CD8-positive, alpha-beta memory T cell (primary cell): ENCODE measurements around the gene YTHDC2. TPM values are rescaled to one million over a fixed set of nuclear protein-coding genes. Genes with fewer than 3 reads are reported as not detected.

Experiments
- CTCF ChIA-PET: fragments of 350-600 bp; sonication (Branson Sonifier 250); formaldehyde crosslinking; loops from one replicate; lab custom pipeline; 2021; ENCODE audit warnings: antibody characterized with exemption; lab: Charles Lee
- POLR2A ChIA-PET: fragments of 350-600 bp; sonication (Branson Sonifier 250); formaldehyde crosslinking; loops from one replicate; lab custom pipeline; 2021; ENCODE audit warnings: antibody characterized with exemption; lab: Charles Lee
- DNase-seq, 5 donors: peaks; one replicate each; pipeline versions ENCODE4 v3.0.0 to v3.0.0-alpha.2; 2020 to 2022; ENCODE audit warnings: mixed read lengths in 1 of 5
- H3K27ac ChIP-seq: one replicate; pipeline ENCODE4 v1.7.0; 2013; ENCODE audit warnings: low read depth, mild to moderate bottlenecking, low read length, moderate library complexity
- H3K27me3 ChIP-seq: 2 replicates; pipeline ENCODE4 v1.7.0; 2013; ENCODE audit warnings: low read length, mild to moderate bottlenecking; ENCODE audit not compliant: insufficient read depth, poor library complexity, severe bottlenecking
- H3K36me3 ChIP-seq: 2 replicates; pipeline ENCODE4 v1.7.0; 2013; ENCODE audit warnings: mild to moderate bottlenecking, low read length, moderate library complexity; ENCODE audit not compliant: insufficient read depth
- H3K4me1 ChIP-seq: 2 replicates; pipeline ENCODE4 v1.7.0; 2013; ENCODE audit warnings: mild to moderate bottlenecking, low read length, moderate library complexity; ENCODE audit not compliant: insufficient read depth
- H3K4me3 ChIP-seq: 2 replicates; pipeline ENCODE4 v1.7.0; 2013; ENCODE audit warnings: mild to moderate bottlenecking, low read length
- H3K9me3 ChIP-seq: 2 replicates; pipeline ENCODE4 v1.7.0; 2013; ENCODE audit warnings: mild to moderate bottlenecking, low read length
- H3K27ac Mint-ChIP-seq, 8 donors: one replicate each; pipeline ENCODE4 v1.8.0; 2020 to 2021; ENCODE audit warnings: mixed read lengths in 8 of 8, mild to moderate bottlenecking in 6 of 8, inconsistent platforms in 3 of 8, moderate library complexity in 3 of 8
- H3K27me3 Mint-ChIP-seq, 2 donors: one replicate each; pipeline ENCODE4 v1.8.0; 2020 to 2021; ENCODE audit warnings: mixed read lengths in 2 of 2, mild to moderate bottlenecking in 1 of 2, moderate library complexity in 1 of 2
- H3K36me3 Mint-ChIP-seq, 3 donors: one replicate each; pipeline ENCODE4 v1.8.0; 2020 to 2021; ENCODE audit warnings: mixed read lengths in 3 of 3, inconsistent platforms in 1 of 3, mild to moderate bottlenecking in 1 of 3
- H3K4me1 Mint-ChIP-seq, 3 donors: one replicate each; pipeline ENCODE4 v1.8.0; 2020 to 2021; ENCODE audit warnings: mixed read lengths in 3 of 3, inconsistent platforms in 1 of 3, mild to moderate bottlenecking in 1 of 3
- H3K4me3 Mint-ChIP-seq, 7 donors: one replicate each; pipeline ENCODE4 v1.8.0; 2020 to 2021; ENCODE audit warnings: mixed read lengths in 7 of 7, mild to moderate bottlenecking in 6 of 7, moderate library complexity in 4 of 7, inconsistent platforms in 2 of 7
- H3K9me3 Mint-ChIP-seq, 5 donors: one replicate each; pipeline ENCODE4 v1.8.0; 2020 to 2022; ENCODE audit warnings: mixed read lengths in 5 of 5, mild to moderate bottlenecking in 3 of 5, moderate library complexity in 2 of 5, inconsistent platforms in 1 of 5
- polyA plus RNA-seq: library from polyadenylated mRNA; unstranded; fragments of 300-500 nt; fragmentation: Illumina TruSeq; gene quantifications from one replicate; pipeline ENCODE4 v1.2.3, GENCODE V29; 2021
- total RNA-seq, 2 experiments: library from RNA; stranded (reverse); gene quantifications; one replicate each; pipeline ENCODE4 v1.2.3, GENCODE V29; 2021

YTHDC2 gene
- total and polyA plus RNA-seq, 3 experiments from 2014 or later: 12.6 to 28.3 (median 24.4) TPM

GRCh38 chr5:113546703-113547183, 33.2 kb downstream of the YTHDC2 start:
- Mint-ChIP-seq H3K4me3 (no peak overlapping the region), H3K4me1 (peaks cover 14 to 26% (median 17%) of the 10 kb centered on the region in 3 donors), H3K9me3 (no peaks in the 10 kb centered on the region), H3K27ac (no peak overlapping the region), H3K27me3 (no peaks in the 10 kb centered on the region), H3K36me3 (peaks cover 26 to 70% (median 38%) of the 10 kb centered on the region in 3 donors)
- Histone ChIP-seq H3K4me1 (no peaks in the 10 kb centered on the region), H3K9me3 (no peaks in the 10 kb centered on the region), H3K27ac (no peak overlapping the region), H3K27me3 (no peaks in the 10 kb centered on the region), H3K36me3 (peaks cover 9% of the 10 kb centered on the region), H3K4me3 (no peak overlapping the region)
- no peak for DNase-seq
- POLR2A ChIA-PET: no interaction called here
- CTCF ChIA-PET: no interaction called here

GRCh38 chr5:113548396-113548795, 34.9 kb downstream of the YTHDC2 start:
- Histone ChIP-seq H3K27ac (no peak overlapping the region), H3K4me3 (no peak overlapping the region), H3K4me1 (no peaks in the 10 kb centered on the region), H3K36me3 (peaks cover 13% of the 10 kb centered on the region), H3K9me3 (no peaks in the 10 kb centered on the region), H3K27me3 (no peaks in the 10 kb centered on the region)
- Mint-ChIP-seq H3K4me3 (no peak overlapping the region), H3K36me3 (peaks cover 26 to 72% (median 36%) of the 10 kb centered on the region in 3 donors), H3K9me3 (no peaks in the 10 kb centered on the region), H3K27ac (peak overlapping the region in 2 of 8 donors; percentile 20 to 26), H3K27me3 (no peaks in the 10 kb centered on the region), H3K4me1 (peaks cover 14 to 26% (median 17%) of the 10 kb centered on the region in 3 donors)
- ChIA-PET POLR2A (no interaction called here), CTCF (no interaction called here)
- DNase-seq: no peak

- no peaks in the 10 kb centered on the region for H3K9me3 ChIP-seq
- Mint-ChIP-seq H3K4me3 (no peak overlapping the region), H3K27ac (no peak overlapping the region), H3K4me1 (peaks cover 3 to 4% (median 3%) of the 10 kb centered on the region in 3 donors), H3K27me3 (no peaks in the 10 kb centered on the region), H3K9me3 (no peaks in the 10 kb centered on the region), H3K36me3 (peaks cover 24 to 65% (median 26%) of the 10 kb centered on the region in 3 donors)
- no peak overlapping the region for H3K4me3 ChIP-seq
- POLR2A ChIA-PET: no interaction called here
- no peaks in the 10 kb centered on the region for H3K4me1 ChIP-seq
- H3K36me3 ChIP-seq: peaks cover 13% of the 10 kb centered on the region
- DNase-seq: no peak
- CTCF ChIA-PET: no interaction called here
- H3K27me3 ChIP-seq: no peaks in the 10 kb centered on the region
- no peak overlapping the region for H3K27ac ChIP-seq
These were observed 38.6 kb downstream of the YTHDC2 start for GRCh38 chr5:113552137-113552536.

GRCh38 chr5:113552620-113553019, 39.1 kb downstream of the YTHDC2 start:
- Histone ChIP-seq H3K4me1 (no peaks in the 10 kb centered on the region), H3K27ac (no peak overlapping the region), H3K4me3 (no peak overlapping the region), H3K36me3 (peaks cover 13% of the 10 kb centered on the region), H3K9me3 (no peaks in the 10 kb centered on the region), H3K27me3 (no peaks in the 10 kb centered on the region)
- H3K9me3 Mint-ChIP-seq: no peaks in the 10 kb centered on the region
- peaks cover 24 to 66% (median 26%) of the 10 kb centered on the region in 3 donors for H3K36me3 Mint-ChIP-seq
- no peak overlapping the region for H3K27ac Mint-ChIP-seq
- peaks cover 0 to 4% (median 0%) of the 10 kb centered on the region in 3 donors for H3K4me1 Mint-ChIP-seq
- H3K27me3 Mint-ChIP-seq: no peaks in the 10 kb centered on the region
- no peak overlapping the region for H3K4me3 Mint-ChIP-seq
- DNase-seq: no peak
- CTCF ChIA-PET: interaction anchor here (0.9 kb wide), 1 partner anchor 53 kb away, joined by 3 read pairs; no protein-coding TSS in a partner anchor
- POLR2A ChIA-PET: no interaction called here

- no peak for DNase-seq
- H3K36me3 ChIP-seq: peaks cover 10% of the 10 kb centered on the region
- no peaks in the 10 kb centered on the region for H3K4me1 ChIP-seq
- H3K4me3 Mint-ChIP-seq: no peak overlapping the region
- no peaks in the 10 kb centered on the region for H3K4me1 Mint-ChIP-seq
- peak overlapping the region in 1 of 8 donors; percentile 23 for H3K27ac Mint-ChIP-seq
- peaks cover 10 to 73% (median 35%) of the 10 kb centered on the region in 3 donors for H3K36me3 Mint-ChIP-seq
- H3K27me3 ChIP-seq: no peaks in the 10 kb centered on the region
- no peaks in the 10 kb centered on the region for H3K9me3 ChIP-seq
- ChIA-PET POLR2A (no interaction called here), CTCF (interaction anchor here (1.4 kb wide), 1 partner anchor 50 kb away, joined by 4 read pairs; no protein-coding TSS in a partner anchor)
- H3K27me3 Mint-ChIP-seq: no peaks in the 10 kb centered on the region
- H3K9me3 Mint-ChIP-seq: no peaks in the 10 kb centered on the region
- H3K27ac ChIP-seq: no peak overlapping the region
- H3K4me3 ChIP-seq: no peak overlapping the region
These were observed 49.4 kb downstream of the YTHDC2 start for GRCh38 chr5:113562828-113563400.

GRCh38 chr5:113569396-113569795, 55.9 kb downstream of the YTHDC2 start:
- CTCF ChIA-PET: no interaction called here
- Mint-ChIP-seq H3K4me3 (no peak overlapping the region), H3K4me1 (peaks cover 20 to 27% (median 24%) of the 10 kb centered on the region in 3 donors), H3K27me3 (no peaks in the 10 kb centered on the region), H3K27ac (peak overlapping the region in 1 of 8 donors; percentile 44), H3K9me3 (peaks cover 2 to 10% (median 9%) of the 10 kb centered on the region in 5 donors), H3K36me3 (peaks cover 54 to 86% (median 67%) of the 10 kb centered on the region in 3 donors)
- POLR2A ChIA-PET: no interaction called here
- no peaks in the 10 kb centered on the region for H3K4me1 ChIP-seq
- no peak overlapping the region for H3K27ac ChIP-seq
- H3K27me3 ChIP-seq: no peaks in the 10 kb centered on the region
- peaks cover 12% of the 10 kb centered on the region for H3K36me3 ChIP-seq
- H3K4me3 ChIP-seq: no peak overlapping the region
- no peak for DNase-seq
- H3K9me3 ChIP-seq: no peaks in the 10 kb centered on the region

GRCh38 chr5:113572716-113573115, 59.2 kb downstream of the YTHDC2 start:
- H3K9me3 Mint-ChIP-seq: peaks cover 2 to 10% (median 9%) of the 10 kb centered on the region in 5 donors
- H3K27me3 Mint-ChIP-seq: no peaks in the 10 kb centered on the region
- H3K36me3 Mint-ChIP-seq: peaks cover 57 to 75% (median 62%) of the 10 kb centered on the region in 3 donors
- H3K4me3 Mint-ChIP-seq: no peak overlapping the region
- Histone ChIP-seq H3K27me3 (no peaks in the 10 kb centered on the region), H3K27ac (no peak overlapping the region), H3K4me3 (no peak overlapping the region), H3K9me3 (no peaks in the 10 kb centered on the region), H3K36me3 (peaks cover 12% of the 10 kb centered on the region), H3K4me1 (no peaks in the 10 kb centered on the region)
- no peak for DNase-seq
- peak overlapping the region in 1 of 8 donors; percentile 35 for H3K27ac Mint-ChIP-seq
- POLR2A ChIA-PET: no interaction called here
- CTCF ChIA-PET: no interaction called here
- peaks cover 24 to 42% (median 40%) of the 10 kb centered on the region in 3 donors for H3K4me1 Mint-ChIP-seq

GRCh38 chr5:113574417-113574816, 60.9 kb downstream of the YTHDC2 start:
- Histone ChIP-seq H3K36me3 (peaks cover 12% of the 10 kb centered on the region), H3K4me3 (no peak overlapping the region), H3K9me3 (no peaks in the 10 kb centered on the region), H3K27ac (no peak overlapping the region), H3K4me1 (no peaks in the 10 kb centered on the region), H3K27me3 (no peaks in the 10 kb centered on the region)
- H3K36me3 Mint-ChIP-seq: peaks cover 45 to 65% (median 53%) of the 10 kb centered on the region in 3 donors
- ChIA-PET POLR2A (no interaction called here), CTCF (no interaction called here)
- no peak overlapping the region for H3K4me3 Mint-ChIP-seq
- H3K4me1 Mint-ChIP-seq: peaks cover 28 to 45% (median 45%) of the 10 kb centered on the region in 3 donors
- no peaks in the 10 kb centered on the region for H3K27me3 Mint-ChIP-seq
- DNase-seq: no peak
- H3K9me3 Mint-ChIP-seq: peaks cover 2 to 10% (median 9%) of the 10 kb centered on the region in 5 donors
- H3K27ac Mint-ChIP-seq: no peak overlapping the region
